HG03378 (cell line): Measurements from ENCODE around the gene CEP85L.

Experiments used
- ATAC-seq: cut with Tn5 transposase; IDR thresholded peaks from one replicate; pipeline ENCODE4 v1.9.1; 2021; ENCODE audit warnings: mild to moderate bottlenecking, moderate library complexity; ENCODE audit not compliant: unreplicated experiment

Gene CEP85L

GRCh38 chr6:118546164-118546879 lies 105.1 kb downstream of the CEP85L start:
- ATAC-seq: no peak

- ATAC-seq: no peak
Observed at GRCh38 chr6:118544105-118544504, 107.3 kb downstream of the CEP85L start.

- no peak for ATAC-seq
Observed at GRCh38 chr6:118542184-118542952, 109.0 kb downstream of the CEP85L start.

GRCh38 chr6:118537574-118537973 lies 113.8 kb downstream of the CEP85L start:
- no peak for ATAC-seq

GRCh38 chr6:118536478-118536877 lies 114.9 kb downstream of the CEP85L start:
- no peak for ATAC-seq

- no peak for ATAC-seq
Observed at GRCh38 chr6:118535176-118535844, 116.1 kb downstream of the CEP85L start.

- ATAC-seq: no peak
Observed at GRCh38 chr6:118530942-118531341, 120.4 kb downstream of the CEP85L start.

- ATAC-seq: no peak
Observed at GRCh38 chr6:118529756-118530155, 121.6 kb downstream of the CEP85L start.

- ATAC-seq: no peak
Observed at GRCh38 chr6:118528129-118528528, 123.3 kb downstream of the CEP85L start.

- no peak for ATAC-seq
Observed at GRCh38 chr6:118525913-118526780, 125.2 kb downstream of the CEP85L start.

GRCh38 chr6:118524686-118525085 lies 126.7 kb downstream of the CEP85L start:
- ATAC-seq: no peak

- ATAC-seq: peak; percentile 84
Observed at GRCh38 chr6:118523216-118523615, 128.2 kb downstream of the CEP85L start.

GRCh38 chr6:118522422-118522821 lies 129.0 kb downstream of the CEP85L start:
- ATAC-seq: no peak

- no peak for ATAC-seq
Observed at GRCh38 chr6:118514689-118515088, 136.7 kb downstream of the CEP85L start.

- ATAC-seq: no peak
Observed at GRCh38 chr6:118511930-118512715, 139.3 kb downstream of the CEP85L start.

GRCh38 chr6:118509009-118509617 lies 142.3 kb downstream of the CEP85L start:
- no peak for ATAC-seq

GRCh38 chr6:118507636-118508035 lies 143.8 kb downstream of the CEP85L start:
- ATAC-seq: no peak

- ATAC-seq: no peak
Observed at GRCh38 chr6:118506071-118506638, 145.2 kb downstream of the CEP85L start.

GRCh38 chr6:118505656-118506055 lies 145.7 kb downstream of the CEP85L start:
- no peak for ATAC-seq
